A375 (cell line): ENCODE measurements around the gene KRT6A. TPM values are rescaled to one million over a fixed set of nuclear protein-coding genes. Genes with fewer than 3 reads are reported as not detected.

Experiments
- total RNA-seq: library from RNA; depleted of rRNA; stranded (reverse); fragments of >200 nt; shearing (Covaris generic); gene quantifications from 2 replicates; pipeline ENCODE4 v1.2.3, GENCODE V29; 2014; rRNA removed

Gene KRT6A
- 0.08 TPM in 1 of 2 replicates, not detected in the other for total RNA-seq

GRCh38 chr12:52493172-52493571 lies at the start of gene KRT6A:
Gene KRT6A, minus strand, starts transcription at chr12:52493257. Its CDS starts 69 bp downstream, at chr12:52493188.

GRCh38 chr12:52519826-52520662 lies 27.0 kb upstream of the KRT6A start, which contains the start of gene KRT5:
Gene KRT5, minus strand, starts transcription at chr12:52520394. Its CDS starts 98 bp downstream, at chr12:52520296.

GRCh38 chr12:52473768-52474167 lies 19.3 kb downstream of the KRT6A start, which contains the start of gene KRT6C:
Gene KRT6C, minus strand, starts transcription at chr12:52473805. Its CDS starts 68 bp downstream, at chr12:52473737.

GRCh38 chr12:52452101-52452500 lies 41.0 kb downstream of the KRT6A start, which contains the start of gene KRT6B:
Gene KRT6B, minus strand, starts transcription at chr12:52452146. Its CDS starts 68 bp downstream, at chr12:52452078.

Other genes starting within 250 kb of the KRT6A start
- gene KRT86, start 218.6 kb downstream of the KRT6A start, total RNA-seq: 3.0 and 4.7 TPM in 2 replicates
- 129 and 158 TPM in 2 replicates for gene KRT81, start 201.7 kb downstream of the KRT6A start, total RNA-seq
- gene KRT83, start 171.9 kb downstream of the KRT6A start, total RNA-seq: 0.08 and 0.19 TPM in 2 replicates
- not detected in 2 replicates for gene KRT85, start 125.8 kb downstream of the KRT6A start, total RNA-seq
- gene KRT84, start 107.6 kb downstream of the KRT6A start, total RNA-seq: not detected in 2 replicates
- gene KRT82, start 86.9 kb downstream of the KRT6A start, total RNA-seq: not detected in 2 replicates
- gene KRT75, start 58.9 kb downstream of the KRT6A start, total RNA-seq: 0.19 TPM in 1 of 2 replicates, not detected in the other
- 1.2 and 2.0 TPM in 2 replicates for gene KRT6B, start 41.1 kb downstream of the KRT6A start, total RNA-seq
- gene KRT6C, start 19.5 kb downstream of the KRT6A start, total RNA-seq: not detected in 2 replicates
- gene KRT5, start 27.1 kb upstream of the KRT6A start, total RNA-seq: not detected in 2 replicates
- not detected in 2 replicates for gene KRT71, start 59.9 kb upstream of the KRT6A start, total RNA-seq
- not detected in 2 replicates for gene KRT74, start 80.6 kb upstream of the KRT6A start, total RNA-seq
- gene KRT72, start 108.2 kb upstream of the KRT6A start, total RNA-seq: not detected in 2 replicates
- not detected in 2 replicates for gene KRT73, start 125.3 kb upstream of the KRT6A start, total RNA-seq
- not detected in 2 replicates for gene KRT2, start 159.0 kb upstream of the KRT6A start, total RNA-seq
- not detected in 2 replicates for gene KRT1, start 187.2 kb upstream of the KRT6A start, total RNA-seq
- not detected in 2 replicates for gene KRT77, start 210.3 kb upstream of the KRT6A start, total RNA-seq